HG03521 (cell line): ENCODE measurements around the gene TRIM38.

Source experiments
- ATAC-seq: cut with Tn5 transposase; IDR thresholded peaks from one replicate; pipeline ENCODE4 v1.9.1; 2021; ENCODE audit warnings: mild to moderate bottlenecking, moderate library complexity; ENCODE audit not compliant: unreplicated experiment

Gene TRIM38

GRCh38 chr6:26025894-26026832 lies 63.6 kb downstream of the TRIM38 start:
- ATAC-seq, result peak; percentile 35

GRCh38 chr6:26026833-26027490 lies 64.4 kb downstream of the TRIM38 start:
- ATAC-seq, result peak; percentile 35

GRCh38 chr6:26027491-26028211 lies 65.0 kb downstream of the TRIM38 start:
- ATAC-seq, result no peak

- ATAC-seq, result no peak
Observed at GRCh38 chr6:26028212-26028745, 65.7 kb downstream of the TRIM38 start.

GRCh38 chr6:26028746-26029569 lies 66.4 kb downstream of the TRIM38 start:
- ATAC-seq, result no peak

- no peak for ATAC-seq
Observed at GRCh38 chr6:26029570-26029856, 66.9 kb downstream of the TRIM38 start.

GRCh38 chr6:26029857-26030653 lies 67.5 kb downstream of the TRIM38 start:
- ATAC-seq, result no peak

GRCh38 chr6:26030716-26031115 lies 68.1 kb downstream of the TRIM38 start:
- no peak for ATAC-seq

GRCh38 chr6:26031151-26031594 lies 68.6 kb downstream of the TRIM38 start:
- no peak for ATAC-seq

GRCh38 chr6:26031595-26032339 lies 69.2 kb downstream of the TRIM38 start:
- ATAC-seq, result peak; percentile 49

- no peak for ATAC-seq
Observed at GRCh38 chr6:26032340-26033084, 69.9 kb downstream of the TRIM38 start.

- peak; percentile 53 for ATAC-seq
Observed at GRCh38 chr6:26033085-26033940, 70.7 kb downstream of the TRIM38 start.

- ATAC-seq, result no peak
Observed at GRCh38 chr6:26033941-26034354, 71.3 kb downstream of the TRIM38 start.

GRCh38 chr6:26034905-26035304 lies 72.3 kb downstream of the TRIM38 start:
- ATAC-seq, result no peak
